ENCODE measurements around the gene IP6K1.
"Not testable (repeated sequence)": the region's sequence is repeated elsewhere in the genome, so short reads cannot be mapped to it uniquely, and the experiment has no call there.

IP6K1 gene

DNA sequence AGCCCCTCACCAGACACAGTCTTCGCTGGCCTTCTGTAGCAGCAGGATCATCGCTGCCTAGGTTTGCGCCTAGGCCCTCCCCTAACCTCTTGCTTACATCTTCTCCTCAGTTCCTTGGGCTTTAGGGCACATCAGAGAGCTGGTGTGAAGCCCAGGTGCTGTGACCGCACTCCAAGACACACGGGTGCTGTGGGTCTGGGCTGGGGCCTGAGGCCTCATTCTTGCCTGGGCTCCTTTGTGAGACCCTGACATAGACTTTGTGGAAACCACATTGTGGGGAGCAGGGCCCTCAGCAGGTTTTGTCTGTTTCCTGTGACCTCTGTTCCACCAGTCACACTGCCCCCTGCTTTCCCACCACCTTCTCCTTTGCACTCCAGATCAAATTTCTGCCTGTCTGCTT lies 74.9 kb downstream of the IP6K1 start:
- no peak for DNase-seq (ENCODE audit: low spot score)

DNA sequence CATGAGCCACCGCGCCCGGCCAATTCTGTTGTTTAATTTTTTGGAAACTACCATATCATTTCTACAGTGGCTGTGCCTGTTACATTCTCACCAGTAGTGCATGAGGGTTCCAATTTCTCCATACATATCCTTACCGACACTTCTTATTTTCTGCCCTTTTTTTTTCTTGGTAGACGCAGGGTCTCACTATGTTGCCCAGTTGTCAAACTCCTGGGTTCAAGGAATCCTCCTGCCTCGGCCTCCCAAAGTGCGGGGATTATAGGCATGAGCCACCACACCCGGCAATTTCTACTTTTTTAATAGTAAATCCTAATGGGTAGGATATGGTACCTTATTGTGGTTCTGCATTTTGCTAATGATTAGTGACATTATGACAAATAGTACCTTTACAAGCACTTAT lies 76.5 kb downstream of the IP6K1 start:
- DNase-seq (ENCODE audit: low spot score) = no peak

- no peak for DNase-seq (ENCODE audit: low spot score)
Observed at GRCh38 chr3:49707113-49707480, 79.2 kb downstream of the IP6K1 start.

- no peak for DNase-seq (ENCODE audit: low spot score)
Observed at GRCh38 chr3:49706456-49707112, 79.8 kb downstream of the IP6K1 start.

DNA sequence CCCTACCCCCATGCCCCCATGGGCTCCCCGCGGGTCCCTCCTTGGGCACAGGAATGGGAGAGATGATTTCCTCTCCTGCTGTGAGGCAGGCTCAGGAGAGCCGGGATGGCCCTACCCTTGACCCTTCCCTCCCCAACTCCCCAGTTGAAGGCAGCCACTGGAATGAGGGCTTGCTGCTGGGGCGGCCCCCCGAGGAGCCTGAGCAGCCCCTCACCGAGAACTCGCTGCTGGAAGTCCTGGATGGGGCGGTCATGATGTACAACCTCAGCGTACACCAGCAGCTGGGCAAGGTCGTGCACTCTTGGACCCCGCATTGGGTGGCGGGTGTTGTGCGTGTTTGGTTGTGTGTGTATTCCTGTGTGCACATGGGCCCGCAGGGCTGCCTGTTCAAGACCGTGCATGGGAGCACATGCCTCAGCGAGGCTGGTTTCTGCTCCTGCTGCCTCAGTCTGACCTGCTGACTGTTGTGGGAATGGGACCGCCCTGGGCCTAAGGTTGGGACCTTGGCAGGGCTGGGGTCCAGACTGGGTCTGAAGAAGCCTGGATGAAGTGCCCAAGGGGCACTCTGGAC lies 80.9 kb downstream of the IP6K1 start:
- no peak for DNase-seq (ENCODE audit: low spot score)

GRCh38 chr3:49704629-49705028 lies 81.7 kb downstream of the IP6K1 start:
- no peak for DNase-seq (ENCODE audit: low spot score)

- no peak for DNase-seq (ENCODE audit: low spot score)
Observed at GRCh38 chr3:49703956-49704355, 82.4 kb downstream of the IP6K1 start.

GRCh38 chr3:49703443-49703927 lies 82.9 kb downstream of the IP6K1 start:
- DNase-seq (ENCODE audit: low spot score) = peak; percentile 73

DNA sequence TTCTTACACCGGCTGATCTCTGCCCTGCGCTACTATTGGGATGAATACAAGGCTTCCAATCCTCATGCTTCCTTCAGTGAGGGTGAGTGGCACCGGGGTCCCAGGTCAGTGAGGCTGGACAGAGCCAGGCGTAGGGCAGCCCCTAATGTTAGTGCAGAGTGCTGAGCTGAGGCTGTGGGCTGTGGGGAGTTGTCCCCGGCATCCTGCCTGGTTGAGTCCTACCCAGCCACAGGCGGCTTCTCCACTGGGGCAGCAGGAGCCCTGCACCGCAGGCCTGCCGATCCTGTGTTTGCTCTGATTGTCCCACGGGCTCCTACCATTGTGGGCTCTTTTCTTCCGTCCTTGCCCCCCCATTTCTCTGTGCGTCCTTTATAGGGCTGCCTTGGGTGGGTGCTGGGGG lies 83.7 kb downstream of the IP6K1 start:
- DNase-seq (ENCODE audit: low spot score) = no peak

- no peak for DNase-seq (ENCODE audit: low spot score)
Observed at GRCh38 chr3:49701388-49702077, 84.8 kb downstream of the IP6K1 start.

- DNase-seq (ENCODE audit: low spot score) = no peak
Observed at GRCh38 chr3:49700453-49701128, 85.8 kb downstream of the IP6K1 start.

GRCh38 chr3:49700014-49700413 lies 86.3 kb downstream of the IP6K1 start:
- DNase-seq (ENCODE audit: low spot score) = no peak

DNA sequence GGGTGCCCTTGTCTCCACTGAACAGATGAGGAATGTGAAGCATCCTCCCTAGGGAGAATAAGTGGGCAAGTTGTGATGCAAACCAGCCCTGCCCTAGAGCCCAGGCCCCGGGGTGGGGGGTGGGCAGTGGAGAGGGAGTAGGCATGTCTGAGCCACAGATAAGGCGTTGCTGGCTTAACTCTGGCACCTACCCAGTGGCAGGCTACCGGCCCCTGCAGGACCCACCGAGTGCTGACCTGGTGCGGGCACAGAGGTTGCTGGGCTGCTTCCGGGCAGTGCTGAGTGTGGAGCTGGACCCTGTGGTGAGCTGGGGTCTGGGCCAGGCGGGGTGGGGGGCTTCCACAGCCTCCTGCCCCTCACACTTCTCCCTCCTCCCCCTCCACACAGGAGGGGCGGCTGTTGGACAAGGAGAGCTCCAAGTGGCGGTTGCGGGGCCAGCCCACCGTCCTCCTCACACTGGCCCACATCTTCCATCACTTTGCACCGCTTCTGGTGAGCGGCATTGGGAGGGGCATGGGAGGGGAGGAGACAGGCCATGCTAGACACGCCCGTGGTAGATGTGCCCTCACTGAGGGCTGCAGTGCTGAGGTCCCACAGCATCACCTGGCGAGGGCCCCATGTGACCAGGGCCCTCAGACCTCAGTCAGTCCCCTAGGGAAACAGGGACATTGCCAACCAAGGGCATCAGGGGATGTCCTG lies 86.9 kb downstream of the IP6K1 start:
- DNase-seq (ENCODE audit: low spot score) = no peak

- DNase-seq (ENCODE audit: low spot score) = not testable (repeated sequence)
Observed at GRCh38 chr3:49695350-49696015, 90.9 kb downstream of the IP6K1 start.

GRCh38 chr3:49694409-49695070 lies 91.8 kb downstream of the IP6K1 start:
- not testable (repeated sequence) for DNase-seq (ENCODE audit: low spot score)

DNA sequence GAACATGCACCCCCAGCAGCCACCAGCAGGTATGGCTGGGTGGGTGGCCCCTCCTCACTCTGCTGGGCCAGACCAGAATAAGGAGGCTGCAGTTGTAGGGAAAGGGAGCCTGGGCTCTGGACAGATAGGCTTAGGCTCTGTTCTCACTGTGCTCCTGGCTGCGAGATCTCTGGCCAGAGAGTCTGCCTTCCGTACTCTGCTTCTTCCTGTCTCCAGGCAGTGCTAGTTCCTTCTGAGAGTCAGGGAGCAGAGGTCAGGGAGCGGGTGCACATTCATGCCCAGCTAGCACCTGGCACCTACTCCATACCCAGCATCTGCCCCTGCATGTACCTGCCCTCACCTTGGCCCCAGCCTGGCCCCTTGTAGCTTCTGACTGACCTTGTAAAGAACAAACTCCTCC lies 94.9 kb downstream of the IP6K1 start:
- DNase-seq (ENCODE audit: low spot score) = not testable (repeated sequence)

DNA sequence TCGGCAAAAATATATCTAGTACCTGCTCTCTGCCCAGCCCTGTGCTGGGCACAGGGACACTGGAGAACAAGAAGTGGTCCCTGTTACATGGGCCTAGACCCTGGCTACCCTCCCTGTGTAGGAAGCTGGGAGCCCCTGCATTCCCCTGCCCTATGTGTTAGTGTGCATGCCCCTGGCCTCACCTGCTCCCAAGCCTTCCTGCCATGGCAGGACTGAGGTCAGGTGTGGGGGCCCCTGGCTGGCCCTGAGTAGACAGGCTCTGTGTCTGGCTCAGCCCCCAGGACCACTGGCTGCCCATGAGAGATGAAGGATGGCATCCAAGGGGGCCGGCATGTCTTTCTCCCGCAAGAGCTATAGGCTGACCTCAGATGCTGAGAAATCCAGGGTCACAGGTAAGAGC lies 95.5 kb downstream of the IP6K1 start:
- DNase-seq (ENCODE audit: low spot score) = not testable (repeated sequence)

- DNase-seq (ENCODE audit: low spot score) = not testable (repeated sequence)
Observed at GRCh38 chr3:49689908-49690624, 96.3 kb downstream of the IP6K1 start.

- peak; percentile 93 for DNase-seq (ENCODE audit: low spot score)
Observed at GRCh38 chr3:49689046-49689907, 97.1 kb downstream of the IP6K1 start, which contains the start of the genes MST1 and RNF123. TSS of gene MST1 (minus strand) at chr3:49689474. CDS start at chr3:49688691, 783 bp downstream. TSS of gene RNF123 (plus strand) at chr3:49689557. CDS start at chr3:49691166, 1,609 bp downstream.
